Measurements from ENCODE around the gene ANKS1A. TPM values are rescaled to one million over a fixed set of nuclear protein-coding genes. Genes with fewer than 3 reads are reported as not detected.
A peak's percentile ranks its signal among the peaks of the same experiment; 100 is the strongest.
"Not testable (repeated sequence)": the region's sequence is repeated elsewhere in the genome, so short reads cannot be mapped to it uniquely, and the experiment has no call there.

ANKS1A gene
- total RNA-seq, 3 donors from 2014 or later (not counting 1 experiment from before 2014, with no cell fraction given): 10.4 to 11.5 (median 10.9) TPM

GRCh38 chr6:34891296-34891695 is 2.2 kb downstream of the ANKS1A start:
- H3K4me3 Mint-ChIP-seq: peak overlapping the region; percentile 100
- no peak for DNase-seq
- no peaks in the 10 kb centered on the region for H3K9me3 ChIP-seq (ENCODE audit: control insufficient read depth, insufficient read depth, low read length)
- WGBS (ENCODE audit: insufficient coverage): 100% methylated on average over 2 of the region's 2 CpGs
- no peak for ATAC-seq
- H3K4me3 ChIP-seq (ENCODE audit: low read length): no peak overlapping the region
- TF ChIP-seq CTCF (IDR thresholded peaks at IDR 0.05): no peak
- no peaks in the 10 kb centered on the region for H3K36me3 ChIP-seq (ENCODE audit: control insufficient read depth, insufficient read depth, low read length)
- H3K27ac ChIP-seq (ENCODE audit: low read length): no peak overlapping the region
- H3K27ac Mint-ChIP-seq: peak overlapping the region; percentile 100
- H3K36me3 Mint-ChIP-seq: no peaks in the 10 kb centered on the region
- intact Hi-C loops (cut with micrococcal nuclease): no loop called here
- no peaks in the 10 kb centered on the region for H3K9me3 Mint-ChIP-seq
- peaks cover 41 to 55% of the 10 kb centered on the region in 2 donors for H3K4me1 Mint-ChIP-seq
- no peaks in the 10 kb centered on the region for H3K27me3 ChIP-seq (ENCODE audit: control insufficient read depth, insufficient read depth, low read length)
- H3K27me3 Mint-ChIP-seq (ENCODE audit: low read depth in 2 of 2): no peaks in the 10 kb centered on the region
- H3K4me1 ChIP-seq (ENCODE audit: control insufficient read depth, insufficient read depth, low read length): peaks cover 21% of the 10 kb centered on the region

DNA sequence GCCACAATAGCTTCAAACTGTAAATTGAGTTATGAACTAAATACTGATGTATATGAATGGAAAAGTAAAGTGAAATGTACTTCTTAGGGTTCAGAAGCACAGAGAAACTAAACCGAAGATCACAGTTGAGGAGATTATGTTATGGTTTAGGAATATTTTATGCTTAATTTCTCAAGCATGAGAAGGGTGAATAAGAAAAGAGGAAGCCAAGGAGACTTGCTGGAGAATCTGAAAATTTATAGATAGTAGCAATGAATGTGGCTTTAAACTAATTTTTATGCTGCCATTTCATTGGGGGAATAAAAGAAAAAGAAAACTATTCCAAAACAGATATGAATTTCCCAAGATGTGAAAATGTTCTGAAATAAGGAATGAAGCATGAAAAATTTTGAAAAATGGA is 5.6 kb downstream of the ANKS1A start:
- H3K9me3 ChIP-seq (ENCODE audit: control insufficient read depth, insufficient read depth, low read length): no peaks in the 10 kb centered on the region
- H3K36me3 ChIP-seq (ENCODE audit: control insufficient read depth, insufficient read depth, low read length): no peaks in the 10 kb centered on the region
- ATAC-seq (no peak), DNase-seq (no peak)
- no peak overlapping the region for H3K4me3 ChIP-seq (ENCODE audit: low read length)
- H3K4me3 Mint-ChIP-seq: no peak overlapping the region
- no peaks in the 10 kb centered on the region for H3K9me3 Mint-ChIP-seq
- intact Hi-C loops (cut with micrococcal nuclease): no loop called here
- H3K27me3 ChIP-seq (ENCODE audit: control insufficient read depth, insufficient read depth, low read length): no peaks in the 10 kb centered on the region
- 48% methylated on average over 1 of the region's 1 CpG for WGBS (ENCODE audit: insufficient coverage)
- H3K36me3 Mint-ChIP-seq: no peaks in the 10 kb centered on the region
- peaks cover 9% of the 10 kb centered on the region for H3K4me1 ChIP-seq (ENCODE audit: control insufficient read depth, insufficient read depth, low read length)
- peaks cover 26 to 31% of the 10 kb centered on the region in 2 donors for H3K4me1 Mint-ChIP-seq
- no peak overlapping the region for H3K27ac ChIP-seq (ENCODE audit: low read length)
- TF ChIP-seq CTCF (IDR thresholded peaks at IDR 0.05): no peak
- H3K27ac Mint-ChIP-seq: no peak overlapping the region
- no peaks in the 10 kb centered on the region for H3K27me3 Mint-ChIP-seq (ENCODE audit: low read depth in 2 of 2)

DNA sequence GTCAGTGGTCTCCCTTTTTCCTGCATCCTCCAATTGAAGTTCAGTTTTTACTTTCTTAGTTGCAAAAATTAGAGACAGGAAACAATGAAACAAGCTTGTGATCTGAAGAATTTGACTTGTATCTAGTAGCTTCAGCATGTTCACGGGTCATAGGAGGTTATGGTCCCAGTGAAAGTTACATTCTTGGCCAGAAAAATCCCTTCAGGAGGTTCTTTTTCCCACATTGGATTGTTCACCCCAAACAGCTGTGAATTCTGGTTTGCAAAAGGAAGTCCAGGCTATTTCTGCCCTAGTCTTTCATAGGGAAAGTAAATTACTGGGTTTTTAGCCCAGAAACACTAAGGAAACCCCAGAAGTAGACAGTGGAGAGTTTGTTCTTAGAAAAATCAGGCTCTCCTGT is 8.1 kb downstream of the ANKS1A start:
- Mint-ChIP-seq H3K4me3 (no peak overlapping the region), H3K27ac (no peak overlapping the region), H3K4me1 (peaks cover 11% of the 10 kb centered on the region in 2 donors), H3K27me3 (ENCODE audit: low read depth in 2 of 2) (no peaks in the 10 kb centered on the region), H3K36me3 (no peaks in the 10 kb centered on the region), H3K9me3 (no peaks in the 10 kb centered on the region)
- no peak for TF ChIP-seq CTCF (IDR thresholded peaks at IDR 0.05)
- H3K27me3 ChIP-seq (ENCODE audit: control insufficient read depth, insufficient read depth, low read length): no peaks in the 10 kb centered on the region
- no peaks in the 10 kb centered on the region for H3K36me3 ChIP-seq (ENCODE audit: control insufficient read depth, insufficient read depth, low read length)
- no peak for DNase-seq
- WGBS (ENCODE audit: insufficient coverage): 94% methylated on average over 1 of the region's 1 CpG
- no peaks in the 10 kb centered on the region for H3K4me1 ChIP-seq (ENCODE audit: control insufficient read depth, insufficient read depth, low read length)
- no peak overlapping the region for H3K4me3 ChIP-seq (ENCODE audit: low read length)
- intact Hi-C loops (cut with micrococcal nuclease): no loop called here
- no peak for ATAC-seq
- no peak overlapping the region for H3K27ac ChIP-seq (ENCODE audit: low read length)
- no peaks in the 10 kb centered on the region for H3K9me3 ChIP-seq (ENCODE audit: control insufficient read depth, insufficient read depth, low read length)

GRCh38 chr6:34897716-34898115 is 8.7 kb downstream of the ANKS1A start:
- no peak for TF ChIP-seq CTCF (IDR thresholded peaks at IDR 0.05)
- H3K27ac ChIP-seq (ENCODE audit: low read length): no peak overlapping the region
- H3K9me3 Mint-ChIP-seq: no peaks in the 10 kb centered on the region
- no peak overlapping the region for H3K27ac Mint-ChIP-seq
- H3K9me3 ChIP-seq (ENCODE audit: control insufficient read depth, insufficient read depth, low read length): no peaks in the 10 kb centered on the region
- WGBS (ENCODE audit: insufficient coverage): 91% methylated on average over 1 of the region's 1 CpG
- no peaks in the 10 kb centered on the region for H3K36me3 Mint-ChIP-seq
- peaks cover 5% of the 10 kb centered on the region in 2 donors for H3K4me1 Mint-ChIP-seq
- H3K4me3 Mint-ChIP-seq: no peak overlapping the region
- no peak for DNase-seq
- H3K36me3 ChIP-seq (ENCODE audit: control insufficient read depth, insufficient read depth, low read length): no peaks in the 10 kb centered on the region
- H3K27me3 Mint-ChIP-seq (ENCODE audit: low read depth in 2 of 2): no peaks in the 10 kb centered on the region
- no peak for ATAC-seq
- no peaks in the 10 kb centered on the region for H3K27me3 ChIP-seq (ENCODE audit: control insufficient read depth, insufficient read depth, low read length)
- no peaks in the 10 kb centered on the region for H3K4me1 ChIP-seq (ENCODE audit: control insufficient read depth, insufficient read depth, low read length)
- intact Hi-C loops (cut with micrococcal nuclease): no loop called here
- no peak overlapping the region for H3K4me3 ChIP-seq (ENCODE audit: low read length)

DNA sequence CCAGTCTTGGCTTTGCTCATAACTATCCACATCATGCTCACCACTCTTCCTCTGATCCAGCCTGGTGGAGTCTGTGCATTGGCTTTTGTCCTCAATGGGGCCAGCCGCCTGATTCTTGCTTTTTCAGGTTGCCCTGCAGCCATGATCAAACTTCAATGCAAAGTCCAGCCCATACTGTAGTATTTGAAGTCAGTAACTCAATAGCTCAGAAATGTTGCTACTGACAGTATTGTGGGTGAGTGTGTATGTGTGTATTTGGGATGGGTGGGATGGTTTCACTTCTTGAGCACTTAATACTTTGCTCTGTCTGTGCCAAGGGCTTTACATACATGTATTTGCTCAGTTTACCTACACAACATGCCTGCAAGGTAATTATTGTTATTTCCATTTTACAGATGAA is 10.7 kb downstream of the ANKS1A start:
- H3K27me3 ChIP-seq (ENCODE audit: control insufficient read depth, insufficient read depth, low read length); H3K9me3 ChIP-seq (ENCODE audit: control insufficient read depth, insufficient read depth, low read length); H3K4me3 ChIP-seq (ENCODE audit: low read length); H3K4me3 Mint-ChIP-seq; H3K36me3 ChIP-seq (ENCODE audit: control insufficient read depth, insufficient read depth, low read length); ATAC-seq; DNase-seq; H3K27ac Mint-ChIP-seq; H3K4me1 Mint-ChIP-seq; H3K4me1 ChIP-seq (ENCODE audit: control insufficient read depth, insufficient read depth, low read length); H3K9me3 Mint-ChIP-seq; H3K36me3 Mint-ChIP-seq; H3K27me3 Mint-ChIP-seq (ENCODE audit: low read depth in 2 of 2); H3K27ac ChIP-seq (ENCODE audit: low read length); intact Hi-C loops (cut with micrococcal nuclease): not testable (repeated sequence)
- WGBS (ENCODE audit: insufficient coverage): 100% methylated on average over 1 of the region's 1 CpG

Data from natural killer cell (primary cell).